ENCODE measurements around the gene CRYZL1. TPM values are rescaled to one million over a fixed set of nuclear protein-coding genes. Genes with fewer than 3 reads are reported as not detected.
A peak's percentile ranks its signal among the peaks of the same experiment; 100 is the strongest.
"Not testable (repeated sequence)": the region's sequence is repeated elsewhere in the genome, so short reads cannot be mapped to it uniquely, and the experiment has no call there.

The CRYZL1 gene
- total RNA-seq, 1 donor from 2014 or later: 10.8 TPM

DNA sequence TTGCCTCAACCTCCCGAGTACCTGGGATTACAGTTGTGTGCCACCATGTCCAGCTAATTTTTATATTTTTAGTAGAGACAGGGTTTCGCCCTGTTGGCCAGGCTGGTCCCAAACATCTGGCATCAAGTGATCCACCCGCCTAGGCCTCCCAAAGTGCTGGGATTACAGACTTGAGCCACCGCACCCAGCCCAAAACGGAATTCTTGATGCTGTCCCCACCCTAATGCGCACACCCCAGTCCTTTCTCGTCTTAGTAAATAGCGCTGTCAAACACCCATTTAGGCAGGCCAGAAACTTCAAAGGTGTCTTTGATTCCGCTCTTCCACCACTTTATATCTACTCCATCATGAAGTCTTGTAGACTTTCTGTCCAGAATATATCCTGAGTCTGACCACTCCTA is 35.9 kb upstream of the CRYZL1 start:
- H3K36me3 ChIP-seq (ENCODE audit: control insufficient read depth, insufficient read depth, low read length): no peaks in the 10 kb centered on the region
- DNase-seq (ENCODE audit: low read depth) (no peak), FAIRE-seq (no peak)
- H3K27me3 ChIP-seq (ENCODE audit: control insufficient read depth, insufficient read depth, low read length): no peaks in the 10 kb centered on the region
- TF ChIP-seq, protein P1, sequence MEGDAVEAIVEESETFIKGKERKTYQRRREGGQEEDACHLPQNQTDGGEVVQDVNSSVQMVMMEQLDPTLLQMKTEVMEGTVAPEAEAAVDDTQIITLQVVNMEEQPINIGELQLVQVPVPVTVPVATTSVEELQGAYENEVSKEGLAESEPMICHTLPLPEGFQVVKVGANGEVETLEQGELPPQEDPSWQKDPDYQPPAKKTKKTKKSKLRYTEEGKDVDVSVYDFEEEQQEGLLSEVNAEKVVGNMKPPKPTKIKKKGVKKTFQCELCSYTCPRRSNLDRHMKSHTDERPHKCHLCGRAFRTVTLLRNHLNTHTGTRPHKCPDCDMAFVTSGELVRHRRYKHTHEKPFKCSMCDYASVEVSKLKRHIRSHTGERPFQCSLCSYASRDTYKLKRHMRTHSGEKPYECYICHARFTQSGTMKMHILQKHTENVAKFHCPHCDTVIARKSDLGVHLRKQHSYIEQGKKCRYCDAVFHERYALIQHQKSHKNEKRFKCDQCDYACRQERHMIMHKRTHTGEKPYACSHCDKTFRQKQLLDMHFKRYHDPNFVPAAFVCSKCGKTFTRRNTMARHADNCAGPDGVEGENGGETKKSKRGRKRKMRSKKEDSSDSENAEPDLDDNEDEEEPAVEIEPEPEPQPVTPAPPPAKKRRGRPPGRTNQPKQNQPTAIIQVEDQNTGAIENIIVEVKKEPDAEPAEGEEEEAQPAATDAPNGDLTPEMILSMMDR (IDR thresholded peaks at IDR 0.05; ENCODE audit: insufficient read depth, low read length, severe bottlenecking): no peak
- H3K4me3 ChIP-seq (ENCODE audit: low read depth, low read length): no peak overlapping the region

DNA sequence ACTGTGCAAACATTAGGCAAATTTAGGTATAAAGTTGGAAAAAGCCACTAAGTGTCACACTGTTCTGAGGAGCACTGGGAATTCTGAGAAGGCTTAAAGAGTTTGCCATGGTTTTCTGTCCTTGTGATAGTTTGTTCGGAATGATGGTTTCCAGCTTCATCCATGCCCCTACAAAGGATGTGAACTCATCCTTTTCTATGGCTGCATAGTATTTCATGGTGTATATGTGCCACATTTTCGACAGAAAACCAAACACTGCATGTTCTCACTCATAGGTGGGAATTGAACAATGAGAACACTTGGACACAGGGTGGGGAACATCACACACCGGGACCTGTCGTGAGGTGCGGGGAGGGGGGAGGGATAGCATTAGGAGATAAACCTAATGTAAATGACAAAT is 35.1 kb upstream of the CRYZL1 start:
- H3K27me3 ChIP-seq (ENCODE audit: control insufficient read depth, insufficient read depth, low read length); H3K36me3 ChIP-seq (ENCODE audit: control insufficient read depth, insufficient read depth, low read length); DNase-seq (ENCODE audit: low read depth); H3K4me3 ChIP-seq (ENCODE audit: low read depth, low read length); FAIRE-seq: not testable (repeated sequence)

DNA sequence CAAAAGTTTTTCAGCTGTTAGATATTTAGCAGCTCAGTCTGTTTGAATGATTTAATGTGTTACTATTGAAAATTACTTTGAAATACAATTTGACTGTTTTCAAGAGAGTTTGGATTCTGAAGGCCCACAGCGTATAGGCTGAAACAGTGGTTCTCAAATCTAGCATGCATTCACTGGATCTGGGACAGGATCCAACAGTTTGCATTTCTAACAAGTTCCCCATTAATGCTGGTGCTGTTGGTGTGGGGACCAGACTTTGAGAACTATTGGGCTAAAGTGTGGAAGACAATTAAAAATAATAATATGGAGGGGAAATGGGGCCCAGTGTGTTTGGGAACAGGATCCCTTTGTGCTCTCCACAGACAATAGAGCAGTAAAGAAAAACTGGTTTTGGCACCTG is 32.7 kb upstream of the CRYZL1 start:
- DNase-seq (ENCODE audit: low read depth): no peak
- Histone ChIP-seq H3K4me3 (ENCODE audit: low read depth, low read length) (no peak overlapping the region), H3K27me3 (ENCODE audit: control insufficient read depth, insufficient read depth, low read length) (no peaks in the 10 kb centered on the region), H3K36me3 (ENCODE audit: control insufficient read depth, insufficient read depth, low read length) (no peaks in the 10 kb centered on the region)
- TF ChIP-seq, protein P1 (IDR thresholded peaks at IDR 0.05; ENCODE audit: insufficient read depth, low read length, severe bottlenecking): no peak
- no peak for FAIRE-seq

DNA sequence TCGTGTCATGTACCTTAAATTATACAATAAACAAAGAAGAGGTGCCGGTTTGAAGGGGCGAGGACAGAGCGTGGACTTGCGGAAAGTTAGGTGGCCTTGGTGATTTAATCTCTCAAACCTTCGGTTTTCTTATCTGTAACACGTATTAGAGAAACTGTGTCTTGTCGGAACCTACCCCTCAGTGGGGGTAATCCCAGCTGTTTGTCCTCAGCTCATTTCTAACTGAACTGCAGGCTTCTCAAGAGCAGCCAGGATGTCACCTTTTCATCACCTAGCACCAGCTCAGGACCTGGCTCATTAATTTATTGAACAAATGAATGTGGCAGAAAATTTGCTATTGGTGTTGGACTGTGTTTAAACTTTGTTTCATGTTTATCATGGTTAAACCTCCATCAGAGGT is 31.9 kb upstream of the CRYZL1 start:
- FAIRE-seq: no peak
- H3K4me3 ChIP-seq (ENCODE audit: low read depth, low read length): no peak overlapping the region

DNA sequence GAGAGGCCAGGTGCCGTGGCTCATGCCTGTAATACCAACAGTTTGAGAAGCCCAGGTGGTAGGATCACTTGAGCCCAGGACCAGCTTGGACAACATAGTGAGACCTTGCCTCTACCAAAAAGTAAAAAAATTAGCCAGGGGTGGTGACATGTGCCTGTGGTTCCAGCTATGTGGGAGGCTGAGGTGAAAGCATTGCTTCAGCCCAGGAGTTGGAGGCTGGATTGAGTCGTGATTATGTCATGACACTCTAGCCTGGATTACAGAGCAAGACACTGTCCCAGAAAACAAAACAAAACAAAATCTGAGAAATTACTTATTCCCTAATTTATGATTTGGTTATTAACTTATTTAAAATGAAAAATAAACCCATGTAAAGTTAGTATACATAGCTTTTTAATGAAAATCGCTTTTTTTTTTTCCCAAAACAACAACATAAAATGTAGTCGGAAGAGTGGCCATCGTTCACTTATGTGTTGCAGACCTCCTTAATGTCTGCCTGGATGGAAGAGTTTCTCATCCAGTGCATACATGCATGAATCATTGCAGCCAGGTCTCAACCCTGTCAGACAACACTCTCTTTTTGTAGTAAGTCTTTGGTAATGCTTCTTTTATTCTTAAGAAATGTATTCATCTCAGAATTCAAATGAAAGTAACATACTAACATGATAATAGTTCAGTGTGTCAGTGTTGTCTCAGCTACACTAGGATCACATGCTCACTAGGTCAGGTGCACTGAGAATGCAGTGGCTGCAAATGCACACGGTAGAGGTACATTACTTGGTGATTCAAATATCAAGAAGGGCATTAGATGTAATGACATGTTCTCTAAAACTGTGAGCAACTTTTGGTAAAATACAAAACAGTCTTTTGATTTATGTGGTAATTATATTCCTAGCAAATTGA is 28.8 kb upstream of the CRYZL1 start:
- Histone ChIP-seq H3K27me3 (ENCODE audit: control insufficient read depth, insufficient read depth, low read length) (no peaks in the 10 kb centered on the region), H3K4me3 (ENCODE audit: low read depth, low read length) (no peak overlapping the region), H3K36me3 (ENCODE audit: control insufficient read depth, insufficient read depth, low read length) (no peaks in the 10 kb centered on the region)
- DNase-seq (ENCODE audit: low read depth) (peak; percentile 51), FAIRE-seq (no peak)
- TF ChIP-seq, protein P1 (IDR thresholded peaks at IDR 0.05; ENCODE audit: insufficient read depth, low read length, severe bottlenecking): no peak

More for the DNA sequence above, 31.9 kb upstream of the CRYZL1 start:
- DNase-seq (ENCODE audit: low read depth): no peak
- Histone ChIP-seq H3K27me3 (ENCODE audit: control insufficient read depth, insufficient read depth, low read length) (no peaks in the 10 kb centered on the region), H3K36me3 (ENCODE audit: control insufficient read depth, insufficient read depth, low read length) (no peaks in the 10 kb centered on the region)
- TF ChIP-seq, protein P1 (IDR thresholded peaks at IDR 0.05; ENCODE audit: insufficient read depth, low read length, severe bottlenecking): no peak

DNA sequence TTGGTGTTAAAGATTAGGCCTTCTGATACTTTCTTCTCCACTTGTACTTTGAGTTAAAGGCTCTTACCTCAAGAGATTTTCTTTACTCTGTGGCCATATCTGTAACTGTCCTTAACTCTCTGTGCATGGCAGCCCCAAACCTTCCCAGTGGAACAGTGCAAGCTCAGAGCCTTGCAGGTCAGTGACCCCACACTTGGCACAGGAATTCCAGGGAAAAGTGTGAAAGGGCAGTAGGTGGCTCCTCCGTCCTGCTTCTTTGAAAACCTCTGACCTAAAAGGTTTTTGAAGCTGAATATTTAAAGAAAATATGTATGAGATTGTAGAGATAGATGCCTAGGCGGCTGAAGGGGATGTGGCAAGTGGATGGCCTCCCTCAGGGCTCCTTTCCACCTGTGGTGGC is 27.1 kb upstream of the CRYZL1 start:
- no peak overlapping the region for H3K4me3 ChIP-seq (ENCODE audit: low read depth, low read length)
- DNase-seq (ENCODE audit: low read depth) (no peak), FAIRE-seq (no peak)
- no peaks in the 10 kb centered on the region for H3K27me3 ChIP-seq (ENCODE audit: control insufficient read depth, insufficient read depth, low read length)
- no peaks in the 10 kb centered on the region for H3K36me3 ChIP-seq (ENCODE audit: control insufficient read depth, insufficient read depth, low read length)
- TF ChIP-seq, protein P1 (IDR thresholded peaks at IDR 0.05; ENCODE audit: insufficient read depth, low read length, severe bottlenecking): no peak
